Immature natural killer cell (primary cell): ENCODE measurements around the gene STIMATE. TPM values are rescaled to one million over a fixed set of nuclear protein-coding genes. Genes with fewer than 3 reads are reported as not detected.

Experiments used
- DNase-seq, 3 donors: peaks; one replicate each; pipeline ENCODE4 v3.0.0; 2022; ENCODE audit warnings: mixed read lengths in 1 of 3
- H3K27ac Mint-ChIP-seq, 6 donors: one replicate each; pipeline ENCODE4 v1.8.0; 2020; ENCODE audit warnings: mixed read lengths in 6 of 6, mild to moderate bottlenecking in 5 of 6, inconsistent platforms in 4 of 6, moderate library complexity in 3 of 6
- H3K27me3 Mint-ChIP-seq, 3 donors: one replicate each; pipeline ENCODE4 v1.8.0; 2020 to 2021; ENCODE audit warnings: low read depth in 3 of 3, mild to moderate bottlenecking in 3 of 3, mixed read lengths in 3 of 3, moderate library complexity in 3 of 3, inconsistent platforms in 1 of 3
- H3K36me3 Mint-ChIP-seq, 3 donors: one replicate each; pipeline ENCODE4 v1.8.0; 2020; ENCODE audit warnings: mixed read lengths in 3 of 3, inconsistent platforms in 2 of 3, mild to moderate bottlenecking in 2 of 3
- H3K4me1 Mint-ChIP-seq, 2 donors: one replicate each; pipeline ENCODE4 v1.8.0; 2020; ENCODE audit warnings: inconsistent platforms in 2 of 2, mild to moderate bottlenecking in 2 of 2, mixed read lengths in 2 of 2, moderate library complexity in 1 of 2
- H3K4me3 Mint-ChIP-seq, 5 donors: one replicate each; pipeline ENCODE4 v1.8.0; 2020; ENCODE audit warnings: mild to moderate bottlenecking in 5 of 5, mixed read lengths in 5 of 5, inconsistent platforms in 3 of 5, moderate library complexity in 3 of 5
- H3K9me3 Mint-ChIP-seq, 6 donors: one replicate each; pipeline ENCODE4 v1.8.0; 2020; ENCODE audit warnings: mild to moderate bottlenecking in 6 of 6, mixed read lengths in 6 of 6, inconsistent platforms in 4 of 6, moderate library complexity in 3 of 6
- polyA plus RNA-seq, 3 donors: library from polyadenylated mRNA; unstranded; fragments of 300-500 nt; fragmentation: Illumina TruSeq; gene quantifications; one replicate each; pipeline ENCODE4 v1.2.3, GENCODE V29; 2021

STIMATE gene
- polyA plus RNA-seq, 3 donors from 2014 or later = 3.3 to 11.0 (median 8.2) TPM

DNA sequence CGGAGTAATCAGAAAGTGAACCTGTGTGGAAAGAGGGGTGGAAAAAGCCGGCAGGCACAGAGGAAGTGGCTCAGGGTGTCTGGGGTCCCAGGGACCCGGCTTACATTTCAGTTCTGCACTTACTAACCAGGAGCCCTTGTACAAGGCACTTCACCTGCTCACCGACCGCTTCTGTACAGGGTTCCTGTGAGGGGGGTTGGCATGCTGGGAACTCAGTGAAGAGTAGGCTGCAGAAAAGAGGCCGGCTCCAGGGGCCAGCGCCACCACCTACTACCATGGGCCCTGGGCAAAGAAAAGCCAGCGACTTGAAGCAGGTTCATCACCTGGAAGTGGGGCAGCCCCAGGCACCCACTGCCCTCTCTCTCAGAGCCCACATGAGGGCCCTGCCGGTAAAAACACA lies 6.2 kb downstream of the STIMATE start:
- Mint-ChIP-seq H3K27me3 (no peaks in the 10 kb centered on the region), H3K27ac (peak overlapping the region in 4 of 6 donors; percentile 17 to 71 (median 54)), H3K36me3 (peaks cover 0 to 12% (median 0%) of the 10 kb centered on the region in 3 donors), H3K4me1 (peaks cover 34 to 70% of the 10 kb centered on the region in 2 donors), H3K4me3 (peak overlapping the region in 3 of 5 donors; percentile 6 to 24 (median 23)), H3K9me3 (no peaks in the 10 kb centered on the region)
- no peak for DNase-seq

DNA sequence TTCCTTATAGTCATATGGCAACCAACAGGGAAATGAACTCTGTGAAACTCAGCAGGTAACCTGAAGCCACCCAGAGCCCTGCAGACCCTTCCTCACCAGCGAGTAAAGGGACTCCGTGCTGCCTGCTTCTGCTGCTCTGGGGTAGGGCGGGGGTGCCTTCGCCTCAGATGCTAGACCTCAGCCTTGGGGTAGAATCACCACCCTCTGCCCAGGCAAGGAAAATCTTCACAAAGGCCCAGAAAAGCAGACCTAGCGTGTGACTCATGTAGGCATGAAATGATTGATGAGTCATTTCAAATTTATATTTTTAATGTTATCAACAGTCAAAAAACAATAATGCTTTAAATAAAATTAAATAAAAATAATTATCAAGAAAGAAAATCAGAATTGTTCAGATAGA lies 6.6 kb downstream of the STIMATE start:
- Mint-ChIP-seq H3K4me1 (peaks cover 30 to 66% of the 10 kb centered on the region in 2 donors), H3K9me3 (no peaks in the 10 kb centered on the region), H3K27ac (peak overlapping the region in 4 of 6 donors; percentile 17 to 59 (median 48)), H3K27me3 (peaks cover 0 to 2% (median 0%) of the 10 kb centered on the region in 3 donors), H3K4me3 (peak overlapping the region in 2 of 5 donors; percentile 6 to 23), H3K36me3 (peaks cover 0 to 14% (median 2%) of the 10 kb centered on the region in 3 donors)
- no peak for DNase-seq

DNA sequence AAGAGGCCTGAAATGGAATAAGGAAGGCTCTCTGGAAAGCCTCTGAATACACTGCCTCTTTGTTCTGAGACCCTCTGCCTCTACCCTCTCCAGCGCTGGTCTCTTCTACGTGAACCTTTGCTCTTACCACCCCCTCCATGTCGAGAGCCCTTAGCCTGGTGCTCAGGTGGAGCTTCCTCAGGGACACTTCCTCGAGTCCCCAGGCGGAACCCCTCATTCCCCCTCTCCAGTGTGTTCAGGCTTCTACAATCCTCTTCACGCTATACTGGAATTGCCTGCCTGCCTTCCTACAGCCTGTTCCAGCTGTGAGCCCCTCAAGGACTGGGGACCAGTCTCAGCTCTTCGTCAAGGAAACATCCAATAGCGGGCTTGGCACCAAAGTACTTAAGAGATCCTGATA lies 7.4 kb downstream of the STIMATE start:
- peaks cover 0 to 2% (median 0%) of the 10 kb centered on the region in 3 donors for H3K27me3 Mint-ChIP-seq
- no peak for DNase-seq
- H3K27ac Mint-ChIP-seq = no peak overlapping the region
- peaks cover 4 to 22% (median 4%) of the 10 kb centered on the region in 3 donors for H3K36me3 Mint-ChIP-seq
- H3K4me1 Mint-ChIP-seq = peaks cover 23 to 58% of the 10 kb centered on the region in 2 donors
- H3K4me3 Mint-ChIP-seq = no peak overlapping the region
- no peaks in the 10 kb centered on the region for H3K9me3 Mint-ChIP-seq

DNA sequence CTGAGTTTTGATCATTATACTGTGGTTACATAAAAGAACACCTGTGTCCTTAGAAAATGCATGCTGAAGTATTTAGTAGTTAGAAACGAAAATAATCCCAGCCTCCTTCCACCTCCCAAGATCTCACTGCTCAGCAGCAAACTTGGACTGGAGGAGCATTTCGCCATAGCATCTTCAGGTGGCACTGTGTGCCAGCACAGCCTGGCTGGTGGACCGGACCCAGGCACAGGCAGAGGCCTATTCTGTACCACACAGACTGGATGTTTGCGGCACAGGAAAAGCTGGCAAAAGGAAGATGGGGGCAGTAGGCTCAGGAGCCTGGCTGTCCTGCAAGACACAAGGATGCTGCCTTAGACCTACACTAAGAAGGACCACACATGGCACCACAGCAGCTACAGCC lies 10.2 kb downstream of the STIMATE start:
- Mint-ChIP-seq H3K27ac (no peak overlapping the region), H3K4me1 (peaks cover 9 to 38% of the 10 kb centered on the region in 2 donors), H3K9me3 (no peaks in the 10 kb centered on the region), H3K4me3 (no peak overlapping the region), H3K36me3 (peaks cover 4 to 21% (median 6%) of the 10 kb centered on the region in 3 donors), H3K27me3 (peaks cover 0 to 2% (median under 1%) of the 10 kb centered on the region in 3 donors)
- DNase-seq = no peak

DNA sequence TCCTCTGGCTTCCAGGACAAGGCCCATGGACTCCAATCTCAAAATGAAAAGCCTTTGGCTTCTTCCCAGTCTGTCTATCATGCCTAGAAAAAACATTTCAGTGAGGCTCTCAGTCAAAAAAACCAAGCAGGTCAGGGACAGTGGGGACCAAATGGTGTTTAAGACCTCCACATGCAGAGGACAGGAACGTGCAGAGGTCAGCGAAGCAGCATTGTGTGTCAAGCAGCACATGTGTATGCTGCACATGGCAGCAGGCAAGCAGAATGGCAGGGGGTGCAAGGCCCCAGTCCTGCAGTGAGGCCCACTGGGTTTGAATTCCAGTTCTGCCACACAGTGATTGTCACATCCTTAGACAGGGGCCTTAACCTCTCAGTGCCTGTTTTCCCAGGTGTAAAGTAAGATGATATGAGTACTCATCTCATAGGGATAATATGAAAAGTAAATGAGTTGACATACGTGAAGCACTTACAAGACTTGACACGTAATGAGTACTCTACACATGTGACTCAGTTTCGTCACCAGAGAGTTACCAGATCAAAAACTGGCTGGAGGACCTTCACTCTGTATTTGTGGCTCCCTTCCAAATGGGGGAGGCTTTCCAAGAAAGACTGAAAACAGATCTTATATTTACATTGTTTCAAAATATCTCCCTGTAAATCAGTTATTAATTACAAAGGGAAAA lies 11.2 kb downstream of the STIMATE start:
- peaks cover 6 to 32% of the 10 kb centered on the region in 2 donors for H3K4me1 Mint-ChIP-seq
- H3K36me3 Mint-ChIP-seq = peaks cover 4 to 21% (median 6%) of the 10 kb centered on the region in 3 donors
- DNase-seq = no peak
- H3K4me3 Mint-ChIP-seq = no peak overlapping the region
- peaks cover 0 to 3% (median 2%) of the 10 kb centered on the region in 3 donors for H3K27me3 Mint-ChIP-seq
- H3K9me3 Mint-ChIP-seq = no peaks in the 10 kb centered on the region
- peak overlapping the region in 1 of 6 donors; percentile 34 for H3K27ac Mint-ChIP-seq

DNA sequence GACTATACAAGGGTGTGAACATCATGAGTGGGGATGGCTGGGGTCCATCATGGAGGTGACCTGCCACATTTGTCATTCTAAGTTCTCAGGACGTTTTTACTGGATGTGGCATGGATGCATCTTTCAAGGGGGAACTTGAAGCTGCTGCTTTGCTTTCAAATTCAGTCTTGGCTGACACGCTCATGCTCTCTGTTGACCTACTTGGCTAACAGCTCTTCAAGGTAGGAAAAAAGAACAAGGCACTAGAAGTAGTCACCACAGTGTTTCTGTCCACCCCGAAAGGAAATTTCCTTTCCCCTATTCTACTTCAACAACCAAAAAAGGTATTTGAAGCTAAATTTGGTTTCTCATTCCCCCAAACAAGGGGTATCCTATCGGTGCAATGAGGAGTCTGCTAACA lies 15.0 kb downstream of the STIMATE start:
- H3K27me3 Mint-ChIP-seq = peaks cover 0 to 3% (median 2%) of the 10 kb centered on the region in 3 donors
- no peak overlapping the region for H3K4me3 Mint-ChIP-seq
- peaks cover 6 to 23% (median 12%) of the 10 kb centered on the region in 3 donors for H3K36me3 Mint-ChIP-seq
- H3K4me1 Mint-ChIP-seq = peaks cover 3 to 17% of the 10 kb centered on the region in 2 donors
- no peak overlapping the region for H3K27ac Mint-ChIP-seq
- no peaks in the 10 kb centered on the region for H3K9me3 Mint-ChIP-seq
- no peak for DNase-seq

DNA sequence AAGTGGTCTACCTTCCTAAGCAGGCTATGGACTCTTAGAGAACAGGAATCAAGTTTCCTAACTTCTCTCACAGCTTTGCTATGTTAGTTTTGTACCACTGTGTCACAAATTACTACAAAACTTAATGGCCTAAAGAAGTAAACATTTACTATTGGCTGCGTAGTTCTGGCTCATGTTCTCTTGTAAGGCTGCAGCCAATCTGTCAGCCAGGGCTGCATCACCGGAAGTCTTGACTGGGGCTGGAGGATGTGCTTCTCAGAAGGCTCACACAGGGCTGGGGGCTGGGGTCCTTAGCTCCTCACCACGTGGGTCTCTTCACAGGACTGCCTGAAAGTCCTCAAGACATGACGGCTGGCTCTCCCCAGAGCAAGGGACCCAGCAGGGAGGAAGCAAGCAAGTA lies 15.5 kb downstream of the STIMATE start:
- no peak for DNase-seq
- H3K4me1 Mint-ChIP-seq = peaks cover 3 to 17% of the 10 kb centered on the region in 2 donors
- H3K4me3 Mint-ChIP-seq = no peak overlapping the region
- H3K36me3 Mint-ChIP-seq = peaks cover 6 to 23% (median 12%) of the 10 kb centered on the region in 3 donors
- H3K27ac Mint-ChIP-seq = no peak overlapping the region
- no peaks in the 10 kb centered on the region for H3K9me3 Mint-ChIP-seq
- H3K27me3 Mint-ChIP-seq = peaks cover 0 to 3% (median 2%) of the 10 kb centered on the region in 3 donors

DNA sequence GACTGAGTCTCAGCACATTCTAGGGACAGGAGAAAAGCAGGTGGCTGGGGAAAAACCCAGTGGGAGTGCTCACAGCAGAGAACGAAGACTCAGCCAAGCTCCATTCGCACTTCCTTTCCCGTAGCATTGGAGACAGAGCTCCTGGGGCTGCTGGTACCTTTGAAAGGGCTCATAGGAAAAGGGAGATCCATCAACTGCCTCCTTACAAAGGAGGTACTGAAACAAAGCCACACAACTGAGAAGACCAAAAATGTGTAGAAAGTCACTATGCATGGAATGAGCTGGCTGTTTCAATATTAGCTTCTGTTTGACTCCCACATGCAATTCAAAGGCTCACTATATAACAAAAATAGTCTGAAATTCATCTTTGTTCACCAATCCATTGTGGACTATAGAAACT lies 16.9 kb downstream of the STIMATE start:
- peaks cover 13 to 29% of the 10 kb centered on the region in 2 donors for H3K4me1 Mint-ChIP-seq
- H3K27ac Mint-ChIP-seq = no peak overlapping the region
- H3K4me3 Mint-ChIP-seq = no peak overlapping the region
- DNase-seq = no peak
- H3K9me3 Mint-ChIP-seq = no peaks in the 10 kb centered on the region
- H3K36me3 Mint-ChIP-seq = peaks cover 6 to 16% (median 8%) of the 10 kb centered on the region in 3 donors
- H3K27me3 Mint-ChIP-seq = peaks cover 0 to 3% (median 0%) of the 10 kb centered on the region in 3 donors

DNA sequence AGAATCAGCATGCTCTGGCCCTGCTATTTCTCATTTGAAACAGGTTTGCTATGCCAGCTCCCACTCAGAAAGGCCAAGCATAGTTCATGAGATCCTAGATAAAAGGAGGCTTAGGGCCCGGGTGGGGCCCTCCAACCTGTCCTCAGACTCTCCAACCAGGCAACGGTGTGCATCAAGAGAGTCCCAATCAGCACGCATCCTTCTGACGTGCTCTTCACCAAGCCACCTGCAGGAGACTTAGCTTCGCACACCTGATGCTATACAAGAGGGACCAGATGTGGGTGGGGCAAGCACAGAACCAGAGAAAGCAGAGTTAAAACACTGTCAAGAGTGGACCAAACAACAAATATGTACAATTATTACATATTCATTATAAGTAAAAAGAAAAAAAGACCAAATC lies 17.3 kb downstream of the STIMATE start:
- peaks cover 4 to 11% (median 8%) of the 10 kb centered on the region in 3 donors for H3K36me3 Mint-ChIP-seq
- DNase-seq = no peak
- no peaks in the 10 kb centered on the region for H3K9me3 Mint-ChIP-seq
- H3K4me3 Mint-ChIP-seq = no peak overlapping the region
- H3K27ac Mint-ChIP-seq = no peak overlapping the region
- peaks cover 17 to 34% of the 10 kb centered on the region in 2 donors for H3K4me1 Mint-ChIP-seq
- peaks cover 0 to 3% (median 3%) of the 10 kb centered on the region in 3 donors for H3K27me3 Mint-ChIP-seq

DNA sequence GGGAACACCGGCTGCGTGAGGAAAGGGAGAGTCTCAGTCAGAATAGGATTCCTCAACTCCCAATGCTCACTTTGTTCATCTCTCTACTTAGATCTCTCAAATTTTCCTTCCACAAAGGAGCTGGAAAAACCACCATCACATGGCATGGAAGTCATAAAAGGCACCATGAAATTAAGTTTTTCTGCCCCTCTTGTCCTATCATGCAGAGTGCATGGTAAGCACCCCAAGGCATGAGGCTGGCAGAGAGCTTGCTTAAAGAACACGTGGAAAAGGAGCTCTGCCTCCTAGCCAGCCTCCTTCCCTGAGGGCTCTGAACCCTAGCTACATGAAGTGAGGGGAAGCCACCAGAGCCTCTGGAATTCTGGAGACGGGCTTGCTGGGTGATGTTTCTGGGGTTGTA lies 17.8 kb downstream of the STIMATE start:
- Mint-ChIP-seq H3K27ac (peak overlapping the region in 1 of 6 donors; percentile 2), H3K4me1 (peaks cover 22 to 38% of the 10 kb centered on the region in 2 donors), H3K9me3 (no peaks in the 10 kb centered on the region), H3K4me3 (no peak overlapping the region), H3K27me3 (peaks cover 0 to 3% (median 3%) of the 10 kb centered on the region in 3 donors), H3K36me3 (peaks cover 0 to 8% (median 7%) of the 10 kb centered on the region in 3 donors)
- DNase-seq = no peak

DNA sequence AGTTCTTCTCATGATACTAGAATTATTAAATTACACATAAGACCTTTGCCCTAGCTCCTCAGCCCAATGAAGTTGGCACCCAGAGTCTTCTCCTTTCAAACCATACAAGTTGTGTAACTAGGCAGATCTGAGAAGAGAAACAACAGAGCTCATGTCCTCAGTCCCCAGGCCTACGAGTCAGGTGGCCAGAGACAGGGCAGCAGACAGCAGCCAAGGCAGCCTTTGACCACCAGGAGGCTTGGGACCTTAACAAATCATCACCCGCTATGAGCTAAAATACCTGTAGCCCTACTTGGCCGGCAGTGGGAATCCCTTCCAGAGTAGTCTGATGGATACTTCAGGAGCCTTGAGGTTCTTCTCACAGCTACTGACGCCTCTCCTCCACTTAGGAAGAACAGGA lies 18.3 kb downstream of the STIMATE start:
- Mint-ChIP-seq H3K9me3 (no peaks in the 10 kb centered on the region), H3K36me3 (peaks cover 0 to 8% (median 7%) of the 10 kb centered on the region in 3 donors), H3K4me1 (peaks cover 27 to 43% of the 10 kb centered on the region in 2 donors), H3K27ac (peak overlapping the region in 1 of 6 donors; percentile 2), H3K27me3 (peaks cover 0 to 3% (median 3%) of the 10 kb centered on the region in 3 donors), H3K4me3 (no peak overlapping the region)
- DNase-seq = no peak

DNA sequence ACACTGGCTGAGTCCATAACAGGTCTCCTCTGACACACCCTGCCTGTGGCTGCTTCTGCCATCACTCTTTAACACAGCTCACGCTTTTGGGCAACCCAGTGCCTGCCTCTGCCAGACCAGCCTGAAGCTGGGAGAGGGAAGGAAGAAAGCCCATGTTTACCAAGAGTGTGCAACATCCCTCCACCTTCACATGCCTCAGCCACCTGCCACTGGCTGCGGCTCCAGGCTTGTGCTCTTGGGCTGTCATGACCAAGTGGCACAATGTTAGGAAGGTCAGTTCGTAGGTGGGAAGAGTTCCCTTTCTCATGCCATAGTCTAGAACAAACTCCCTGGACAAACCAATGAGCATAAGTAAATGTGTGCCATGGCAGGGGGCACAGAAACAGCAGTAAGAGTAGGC lies 20.3 kb downstream of the STIMATE start:
- no peaks in the 10 kb centered on the region for H3K9me3 Mint-ChIP-seq
- H3K4me3 Mint-ChIP-seq = no peak overlapping the region
- H3K27me3 Mint-ChIP-seq = peaks cover 0 to 3% (median 2%) of the 10 kb centered on the region in 3 donors
- H3K27ac Mint-ChIP-seq = no peak overlapping the region
- peaks cover 0 to 8% (median 7%) of the 10 kb centered on the region in 3 donors for H3K36me3 Mint-ChIP-seq
- DNase-seq = no peak
- peaks cover 36 to 50% of the 10 kb centered on the region in 2 donors for H3K4me1 Mint-ChIP-seq

DNA sequence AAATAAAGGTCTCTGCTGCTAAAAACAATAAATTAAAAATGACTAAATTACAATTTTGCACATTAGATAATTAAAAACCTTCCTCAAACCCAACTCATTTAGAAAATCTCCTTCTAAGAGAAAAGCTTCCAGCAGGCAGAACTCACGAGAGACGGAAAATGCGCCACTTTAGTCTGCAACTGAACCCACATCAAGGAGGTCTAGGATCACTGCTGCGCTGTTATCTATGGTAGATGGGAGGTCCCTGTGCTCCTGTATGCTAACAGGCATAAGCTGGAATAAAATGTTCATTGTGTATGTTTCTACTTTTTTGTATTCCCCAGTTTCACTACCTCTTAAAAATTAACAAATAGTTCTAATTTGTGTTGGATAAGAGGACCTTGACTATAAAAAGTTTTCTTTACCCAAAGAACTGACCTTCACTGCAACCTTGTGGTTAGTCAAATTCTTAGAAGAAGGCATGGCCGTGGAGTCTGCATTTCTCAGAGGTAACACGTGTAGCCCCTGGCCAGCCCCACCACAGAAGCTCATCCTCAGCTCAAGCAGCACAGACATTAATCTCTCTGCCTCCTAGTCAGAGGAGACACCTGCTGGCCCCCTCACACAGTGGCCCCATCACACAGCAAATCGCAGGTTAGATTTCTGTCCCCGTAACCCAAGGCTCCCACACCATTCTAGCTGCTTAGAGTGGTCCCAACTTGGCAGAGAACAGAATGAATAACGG lies 22.3 kb downstream of the STIMATE start:
- Mint-ChIP-seq H3K27me3 (peaks cover 0 to 3% (median 0%) of the 10 kb centered on the region in 3 donors), H3K36me3 (peaks cover 0 to 7% (median 4%) of the 10 kb centered on the region in 3 donors), H3K4me3 (peak overlapping the region; percentile 1 to 66 (median 49)), H3K27ac (peak overlapping the region in 4 of 6 donors; percentile 14 to 76 (median 62)), H3K4me1 (peaks cover 42 to 60% of the 10 kb centered on the region in 2 donors), H3K9me3 (no peaks in the 10 kb centered on the region)
- DNase-seq = no peak
